H9 (cell line): ENCODE data around the gene ZNF764. TPM values are rescaled to one million over a fixed set of nuclear protein-coding genes. Genes with fewer than 3 reads are reported as not detected.

Experiments used
- DNase-seq: peaks from one replicate; pipeline ENCODE4 v3.0.0-alpha.2; 2017
- H2AFZ ChIP-seq: one replicate; pipeline ENCODE4 v1.6.1; 2013; ENCODE audit warnings: mild to moderate bottlenecking, low read length, control low read depth, moderate library complexity
- H2AK5ac ChIP-seq: 2 replicates; pipeline ENCODE4 v1.6.1; 2013; ENCODE audit warnings: low read length, control low read depth, mixed read lengths; ENCODE audit not compliant: insufficient read length
- H2BK120ac ChIP-seq: one replicate; pipeline ENCODE4 v1.6.1; 2013; ENCODE audit warnings: low read depth, mild to moderate bottlenecking, low read length, control low read depth, inconsistent platforms; ENCODE audit not compliant: poor library complexity, severe bottlenecking
- H2BK12ac ChIP-seq: 2 replicates; pipeline ENCODE4 v1.6.1; 2013; ENCODE audit warnings: low read length, control low read depth, mixed read lengths, low read depth; ENCODE audit not compliant: insufficient read length
- H2BK15ac ChIP-seq: 2 replicates; pipeline ENCODE4 v1.6.1; 2013; ENCODE audit warnings: low read depth, low read length, control low read depth
- H2BK20ac ChIP-seq: one replicate; pipeline ENCODE4 v1.6.1; 2013; ENCODE audit warnings: low read depth, mild to moderate bottlenecking, low read length, control low read depth, inconsistent platforms; ENCODE audit not compliant: poor library complexity, severe bottlenecking
- H2BK5ac ChIP-seq: 2 replicates; pipeline ENCODE4 v1.6.1; 2013; ENCODE audit warnings: low read length, control low read depth, mixed read lengths; ENCODE audit not compliant: insufficient read length
- H3K14ac ChIP-seq: 2 replicates; pipeline ENCODE4 v1.6.1; 2013; ENCODE audit warnings: low read length, control low read depth; ENCODE audit not compliant: insufficient read depth
- H3K18ac ChIP-seq: 2 replicates; pipeline ENCODE4 v1.6.1; 2013; ENCODE audit warnings: low read depth, mild to moderate bottlenecking, mixed read lengths, low read length, control low read depth; ENCODE audit not compliant: insufficient read length
- H3K23ac ChIP-seq: 2 replicates; pipeline ENCODE4 v1.6.1; 2013; ENCODE audit warnings: low read length, control low read depth, mixed read lengths, low read depth; ENCODE audit not compliant: insufficient read length
- H3K23me2 ChIP-seq: 2 replicates; pipeline ENCODE4 v1.6.1; 2013; ENCODE audit warnings: low read depth, mild to moderate bottlenecking, mixed read lengths, low read length, control low read depth; ENCODE audit not compliant: insufficient read length, poor library complexity, severe bottlenecking
- H3K27ac ChIP-seq: 2 replicates; pipeline ENCODE4 v1.5.1; 2013; ENCODE audit warnings: low read length, control low read depth, mixed read lengths, low read depth; ENCODE audit not compliant: insufficient read length
- H3K27me3 ChIP-seq: 2 replicates; pipeline ENCODE4 v1.6.1; 2013; ENCODE audit warnings: low read length, control low read depth, inconsistent platforms; ENCODE audit not compliant: insufficient read depth
- H3K4ac ChIP-seq: 2 replicates; pipeline ENCODE4 v1.6.1; 2013; ENCODE audit warnings: low read depth, mild to moderate bottlenecking, control low read depth, inconsistent platforms, low read length, moderate library complexity
- H3K4me1 ChIP-seq: 2 replicates; pipeline ENCODE4 v1.6.1; 2013; ENCODE audit warnings: low read length, control low read depth, inconsistent platforms; ENCODE audit not compliant: insufficient read depth
- H3K4me2 ChIP-seq: 2 replicates; pipeline ENCODE4 v1.6.1; 2013; ENCODE audit warnings: low read length, control low read depth, mixed read lengths; ENCODE audit not compliant: insufficient read length, insufficient read depth
- H3K56ac ChIP-seq: 2 replicates; pipeline ENCODE4 v1.6.1; 2013; ENCODE audit warnings: low read depth, mild to moderate bottlenecking, mixed read lengths, low read length, control low read depth; ENCODE audit not compliant: insufficient read length
- H3K79me1 ChIP-seq: 2 replicates; pipeline ENCODE4 v1.6.1; 2013; ENCODE audit warnings: low read depth, mild to moderate bottlenecking, moderate library complexity, low read length, control low read depth, inconsistent platforms; ENCODE audit not compliant: insufficient read depth, poor library complexity, severe bottlenecking
- H3K79me2 ChIP-seq: 2 replicates; pipeline ENCODE4 v1.6.1; 2013; ENCODE audit warnings: low read length, control low read depth, inconsistent platforms; ENCODE audit not compliant: insufficient read depth
- H3K9ac ChIP-seq: 2 replicates; pipeline ENCODE4 v1.6.1; 2013; ENCODE audit warnings: low read length, control low read depth, mixed read lengths; ENCODE audit not compliant: insufficient read length; ENCODE audit errors: extremely low read depth
- H3K9me3 ChIP-seq: one replicate; pipeline ENCODE4 v1.6.1; 2013; ENCODE audit warnings: low read depth, low read length, inconsistent platforms; ENCODE audit not compliant: control insufficient read depth
- H3T11ph ChIP-seq: one replicate; pipeline ENCODE4 v1.6.1; 2013; ENCODE audit warnings: mild to moderate bottlenecking, low read length, control low read depth, inconsistent platforms
- H4K20me1 ChIP-seq: one replicate; pipeline ENCODE4 v1.6.1; 2013; ENCODE audit not compliant: control insufficient read depth, insufficient read length, insufficient read depth
- H4K5ac ChIP-seq: 2 replicates; pipeline ENCODE4 v1.6.1; 2013; ENCODE audit warnings: low read depth, mild to moderate bottlenecking, mixed read lengths, low read length, control low read depth; ENCODE audit not compliant: insufficient read length
- H4K8ac ChIP-seq: replicated peaks from 2 replicates; pipeline ENCODE4 v1.6.1; 2013; ENCODE audit warnings: low read length, control low read depth, mixed read lengths, low read depth; ENCODE audit not compliant: insufficient read length
- H4K91ac ChIP-seq: 2 replicates; pipeline ENCODE4 v1.6.1; 2013; ENCODE audit warnings: low read depth, mild to moderate bottlenecking, moderate library complexity, mixed read lengths, low read length, control low read depth; ENCODE audit not compliant: insufficient read length
- H3K27ac Mint-ChIP-seq, 3 experiments: 2 replicates in 2 of 3; 3 replicates in 1 of 3; pipeline ENCODE4 v1.8.0; 2020 to 2021; ENCODE audit warnings: mixed read lengths in 3 of 3, mild to moderate bottlenecking in 1 of 3, moderate library complexity in 1 of 3
- H3K27me3 Mint-ChIP-seq: 2 replicates; pipeline ENCODE4 v1.8.0; 2021; ENCODE audit warnings: low read depth, mild to moderate bottlenecking, moderate library complexity, mixed read lengths
- H3K36me3 Mint-ChIP-seq, 3 experiments: 2 replicates in 2 of 3; 3 replicates in 1 of 3; pipeline ENCODE4 v1.8.0; 2020 to 2021; ENCODE audit warnings: low read depth in 3 of 3, mixed read lengths in 3 of 3; ENCODE audit not compliant: insufficient read depth in 1 of 3
- H3K4me1 Mint-ChIP-seq, 2 experiments: 2 replicates each; pipeline ENCODE4 v1.8.0; 2020; ENCODE audit warnings: mixed read lengths in 2 of 2
- H3K4me3 Mint-ChIP-seq, 2 experiments: 2 replicates in 1 of 2; 3 replicates in 1 of 2; pipeline ENCODE4 v1.8.0; 2020 to 2021; ENCODE audit warnings: mild to moderate bottlenecking in 2 of 2, mixed read lengths in 2 of 2, moderate library complexity in 1 of 2
- H3K9me3 Mint-ChIP-seq, 2 experiments: 2 replicates in 1 of 2; 3 replicates in 1 of 2; pipeline ENCODE4 v1.8.0; 2020; ENCODE audit warnings: mild to moderate bottlenecking in 2 of 2, mixed read lengths in 2 of 2, moderate library complexity in 1 of 2
- CTCF ChIP-seq: fragments of 200-600 bp; sonication (generic); conservative IDR thresholded peaks from 3 replicates; pipeline ENCODE4 v1.8.0; 2021; ENCODE audit warnings: antibody characterized with exemption, mild to moderate bottlenecking
- WGBS: extraction: QIAGEN DNeasy Blood & Tissue Kit; methylation state at CpG from one replicate; pipeline ENCODE4 v1.1.7; 2013; ENCODE audit warnings: missing lambda C conversion rate, low lambda C conversion rate, mixed read lengths; ENCODE audit not compliant: insufficient read length; ENCODE audit errors: extremely low coverage; 5-methylcytosine and 5-hydroxymethylcytosine counted together
- total RNA-seq: library from RNA; stranded (reverse); gene quantifications from 2 replicates; pipeline ENCODE4 v1.2.1, GENCODE V29; 2021

ZNF764 gene
- total RNA-seq, 1 experiment from 2014 or later, result 11.4 TPM

GRCh38 chr16:30604316-30604947 lies 46.3 kb upstream of the ZNF764 start:
- no peak overlapping the region for H4K8ac ChIP-seq
- H3K27ac ChIP-seq, result no peak overlapping the region
- peaks cover 0 to 5% of the 10 kb centered on the region in 2 experiments; a peak in 1 of 4 replicates for H3K4me1 Mint-ChIP-seq
- no peak for DNase-seq
- H2BK120ac ChIP-seq, result no peak overlapping the region
- peaks cover 0 to 3% of the 10 kb centered on the region in 2 experiments; a peak in 2 of 5 replicates for H3K9me3 Mint-ChIP-seq
- no peak overlapping the region for H3K56ac ChIP-seq
- no peak overlapping the region for H3K9ac ChIP-seq
- H2BK20ac ChIP-seq, result no peak overlapping the region
- no peaks in the 10 kb centered on the region for H4K20me1 ChIP-seq
- H2AFZ ChIP-seq, result no peak overlapping the region
- TF ChIP-seq CTCF, result no peak
- peaks cover 2% of the 10 kb centered on the region; the same call in 1 of the 2 replicates for H3K79me2 ChIP-seq
- WGBS, result no CpG with 5 or more reads among the region's 49 CpGs
- no peak overlapping the region for H4K91ac ChIP-seq
- no peaks in the 10 kb centered on the region for H3K9me3 ChIP-seq
- no peak overlapping the region for H3K18ac ChIP-seq
- no peak overlapping the region for H3T11ph ChIP-seq
- no peak overlapping the region for H3K27ac Mint-ChIP-seq
- H2BK5ac ChIP-seq, result no peak overlapping the region
- no peaks in the 10 kb centered on the region for H3K27me3 Mint-ChIP-seq
- H3K4me2 ChIP-seq, result no peak overlapping the region
- H3K4me1 ChIP-seq, result no peaks in the 10 kb centered on the region
- no peak overlapping the region for H3K14ac ChIP-seq
- H4K5ac ChIP-seq, result no peak overlapping the region
- H3K4ac ChIP-seq, result no peak overlapping the region
- no peak overlapping the region for H2AK5ac ChIP-seq
- H3K23ac ChIP-seq, result no peak overlapping the region
- no peaks in the 10 kb centered on the region for H3K27me3 ChIP-seq
- peaks cover 17 to 51% (median 45%) of the 10 kb centered on the region in 3 experiments for H3K36me3 Mint-ChIP-seq
- H2BK12ac ChIP-seq, result no peak overlapping the region
- H3K79me1 ChIP-seq, result no peaks in the 10 kb centered on the region
- no peak overlapping the region for H2BK15ac ChIP-seq
- no peak overlapping the region for H3K4me3 Mint-ChIP-seq
- peaks cover 4% of the 10 kb centered on the region for H3K23me2 ChIP-seq
